Fibroblast of lung (primary cell): ENCODE results near the gene LZTR1.

Experiments
- EZH2 ChIP-seq: IDR thresholded peaks from 2 replicates; pipeline ENCODE4 v1.5.1; 2012; ENCODE audit warnings: low read length, control low read depth, mild to moderate bottlenecking; ENCODE audit errors: missing control alignments
- TF ChIP-seq, protein P1 (sequence below), 2 donors: IDR thresholded peaks in 1 of 2; conservative IDR thresholded peaks in 1 of 2; 1 replicate in 1 of 2; 2 replicates in 1 of 2; pipeline ENCODE4 v1.5.1; 2011 to 2012; ENCODE audit warnings: low read length in 2 of 2, control low read depth in 1 of 2, inconsistent platforms in 1 of 2, low read depth in 1 of 2, mild to moderate bottlenecking in 1 of 2

DNA sequence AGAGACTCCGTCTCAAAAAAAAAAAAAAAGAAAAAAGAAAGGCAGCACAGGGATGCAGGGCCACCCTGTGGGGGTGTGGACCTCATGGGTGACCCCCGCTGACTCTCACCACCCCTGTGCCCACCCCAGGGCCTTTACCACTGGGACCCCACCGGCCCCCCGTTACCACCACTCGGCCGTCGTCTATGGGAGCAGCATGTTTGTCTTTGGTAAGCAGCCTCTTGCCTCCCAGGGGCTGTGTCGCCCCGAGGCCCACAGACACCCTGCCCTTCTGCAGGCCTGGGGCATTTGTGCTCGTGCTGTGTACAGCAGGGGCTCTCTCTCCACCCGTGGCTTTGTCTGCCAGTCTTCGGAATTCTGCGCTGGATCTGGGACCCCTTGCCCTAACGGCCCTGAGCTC, 5.3 kb downstream of the LZTR1 start:
- TF ChIP-seq, protein P1, sequence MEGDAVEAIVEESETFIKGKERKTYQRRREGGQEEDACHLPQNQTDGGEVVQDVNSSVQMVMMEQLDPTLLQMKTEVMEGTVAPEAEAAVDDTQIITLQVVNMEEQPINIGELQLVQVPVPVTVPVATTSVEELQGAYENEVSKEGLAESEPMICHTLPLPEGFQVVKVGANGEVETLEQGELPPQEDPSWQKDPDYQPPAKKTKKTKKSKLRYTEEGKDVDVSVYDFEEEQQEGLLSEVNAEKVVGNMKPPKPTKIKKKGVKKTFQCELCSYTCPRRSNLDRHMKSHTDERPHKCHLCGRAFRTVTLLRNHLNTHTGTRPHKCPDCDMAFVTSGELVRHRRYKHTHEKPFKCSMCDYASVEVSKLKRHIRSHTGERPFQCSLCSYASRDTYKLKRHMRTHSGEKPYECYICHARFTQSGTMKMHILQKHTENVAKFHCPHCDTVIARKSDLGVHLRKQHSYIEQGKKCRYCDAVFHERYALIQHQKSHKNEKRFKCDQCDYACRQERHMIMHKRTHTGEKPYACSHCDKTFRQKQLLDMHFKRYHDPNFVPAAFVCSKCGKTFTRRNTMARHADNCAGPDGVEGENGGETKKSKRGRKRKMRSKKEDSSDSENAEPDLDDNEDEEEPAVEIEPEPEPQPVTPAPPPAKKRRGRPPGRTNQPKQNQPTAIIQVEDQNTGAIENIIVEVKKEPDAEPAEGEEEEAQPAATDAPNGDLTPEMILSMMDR (conservative IDR thresholded peaks at IDR 0.05 in 1 of 2, IDR thresholded peaks at IDR 0.05 in 1 of 2; ENCODE audit: low read depth in 1 of 2, low read length in 2 of 2), result no peak
- TF ChIP-seq EZH2, result no peak
